ENCODE measurements around the gene SLC8A3.

SLC8A3 gene

DNA sequence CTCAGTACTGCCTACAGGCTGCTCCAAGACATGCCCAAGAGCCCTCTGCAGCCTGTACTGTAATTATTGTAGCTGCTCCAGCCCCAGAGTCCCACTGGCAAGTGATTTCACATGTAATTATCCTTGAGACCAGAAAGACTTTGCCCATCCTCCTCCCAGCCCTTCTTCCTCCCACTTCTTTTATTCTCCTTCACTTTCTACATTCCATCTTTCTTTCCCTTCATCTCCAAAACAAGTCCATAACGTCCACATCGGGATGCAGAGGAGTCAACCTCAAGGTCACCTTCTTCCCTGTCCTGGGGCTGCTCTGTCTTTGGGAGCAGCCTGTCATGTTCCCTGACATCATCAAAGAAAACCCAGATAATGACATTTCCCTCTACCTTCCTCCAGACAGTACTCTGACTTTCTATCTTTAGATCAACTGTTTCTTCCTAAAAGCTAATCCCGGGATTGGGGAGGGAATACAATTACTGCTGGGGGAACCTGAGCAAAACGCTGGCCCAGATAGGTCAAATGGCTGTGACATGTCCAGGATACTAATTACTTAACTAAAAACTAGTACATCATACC, 39.1 kb downstream of the SLC8A3 start:
- no peaks in the 10 kb centered on the region for H3F3A ChIP-seq (ENCODE audit: insufficient read depth, low read length)
- H3K4me2 ChIP-seq (ENCODE audit: low read length): no peak overlapping the region
- no peaks in the 10 kb centered on the region for H3K9me2 ChIP-seq (ENCODE audit: low read depth, low read length)
- no peaks in the 10 kb centered on the region for H3K27me3 ChIP-seq (ENCODE audit: insufficient read depth, low read length)
- TF ChIP-seq, protein P1, sequence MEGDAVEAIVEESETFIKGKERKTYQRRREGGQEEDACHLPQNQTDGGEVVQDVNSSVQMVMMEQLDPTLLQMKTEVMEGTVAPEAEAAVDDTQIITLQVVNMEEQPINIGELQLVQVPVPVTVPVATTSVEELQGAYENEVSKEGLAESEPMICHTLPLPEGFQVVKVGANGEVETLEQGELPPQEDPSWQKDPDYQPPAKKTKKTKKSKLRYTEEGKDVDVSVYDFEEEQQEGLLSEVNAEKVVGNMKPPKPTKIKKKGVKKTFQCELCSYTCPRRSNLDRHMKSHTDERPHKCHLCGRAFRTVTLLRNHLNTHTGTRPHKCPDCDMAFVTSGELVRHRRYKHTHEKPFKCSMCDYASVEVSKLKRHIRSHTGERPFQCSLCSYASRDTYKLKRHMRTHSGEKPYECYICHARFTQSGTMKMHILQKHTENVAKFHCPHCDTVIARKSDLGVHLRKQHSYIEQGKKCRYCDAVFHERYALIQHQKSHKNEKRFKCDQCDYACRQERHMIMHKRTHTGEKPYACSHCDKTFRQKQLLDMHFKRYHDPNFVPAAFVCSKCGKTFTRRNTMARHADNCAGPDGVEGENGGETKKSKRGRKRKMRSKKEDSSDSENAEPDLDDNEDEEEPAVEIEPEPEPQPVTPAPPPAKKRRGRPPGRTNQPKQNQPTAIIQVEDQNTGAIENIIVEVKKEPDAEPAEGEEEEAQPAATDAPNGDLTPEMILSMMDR (IDR thresholded peaks at IDR 0.05; ENCODE audit: low read length): no peak
- no peak for TF ChIP-seq EZH2 (IDR thresholded peaks at IDR 0.05; ENCODE audit: borderline replicate concordance, low read length)
- H3K4me1 ChIP-seq (ENCODE audit: insufficient read depth, low read length, severe bottlenecking): no peaks in the 10 kb centered on the region
- H3K79me2 ChIP-seq (ENCODE audit: insufficient read depth, low read length): no peaks in the 10 kb centered on the region
- H2AFZ ChIP-seq (ENCODE audit: low read length): no peak overlapping the region
- no peak overlapping the region for H3K27ac ChIP-seq (ENCODE audit: low read depth, low read length, poor library complexity, severe bottlenecking)
- no peaks in the 10 kb centered on the region for H3K36me3 ChIP-seq (ENCODE audit: insufficient read depth, low read length)
- H3K9me3 ChIP-seq (ENCODE audit: low read length): no peaks in the 10 kb centered on the region
- H3K9ac ChIP-seq (ENCODE audit: low read length): no peak overlapping the region
- H3K4me3 ChIP-seq (ENCODE audit: low read depth, low read length, poor library complexity, severe bottlenecking): no peak overlapping the region
- no peaks in the 10 kb centered on the region for H4K20me1 ChIP-seq (ENCODE audit: insufficient read depth, low read length)

DNA sequence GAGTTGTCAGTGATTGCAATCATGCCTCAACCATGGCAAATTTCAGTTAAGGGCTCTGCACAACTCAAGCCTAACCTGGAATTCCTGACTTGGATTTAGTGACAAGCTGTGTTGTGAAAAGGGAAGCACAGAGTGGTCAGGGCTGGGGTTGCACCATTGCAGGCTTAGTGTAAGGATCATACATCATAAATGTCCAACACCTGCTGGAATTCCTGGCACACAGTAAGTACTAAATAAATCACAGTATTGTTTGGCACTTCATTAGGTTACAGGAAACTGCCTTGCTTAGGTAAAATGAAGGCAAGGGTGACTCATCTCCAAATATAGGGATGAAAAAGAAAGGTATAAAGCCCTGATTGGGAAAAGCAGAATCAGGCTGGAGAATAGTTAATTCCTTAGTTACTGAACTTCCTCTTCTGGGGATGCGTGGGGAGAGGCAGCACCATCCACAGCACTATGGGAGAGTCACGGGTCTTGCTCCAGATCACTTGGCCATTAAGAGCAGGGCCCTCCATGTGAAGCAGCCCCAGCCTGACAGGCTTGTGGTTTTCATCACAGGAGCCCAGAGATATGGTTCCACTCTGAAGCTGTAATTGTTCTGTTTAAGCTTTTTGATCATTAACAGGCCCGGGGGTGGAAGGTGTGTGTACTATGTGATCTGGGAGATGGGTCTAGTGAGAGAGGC, 39.7 kb downstream of the SLC8A3 start:
- Histone ChIP-seq H3K4me1 (ENCODE audit: insufficient read depth, low read length, severe bottlenecking) (no peaks in the 10 kb centered on the region), H3K4me3 (ENCODE audit: low read depth, low read length, poor library complexity, severe bottlenecking) (no peak overlapping the region), H3K27me3 (ENCODE audit: insufficient read depth, low read length) (no peaks in the 10 kb centered on the region), H2AFZ (ENCODE audit: low read length) (no peak overlapping the region), H3K9me2 (ENCODE audit: low read depth, low read length) (no peaks in the 10 kb centered on the region), H3K4me2 (ENCODE audit: low read length) (no peak overlapping the region), H4K20me1 (ENCODE audit: insufficient read depth, low read length) (no peaks in the 10 kb centered on the region), H3K27ac (ENCODE audit: low read depth, low read length, poor library complexity, severe bottlenecking) (no peak overlapping the region), H3K36me3 (ENCODE audit: insufficient read depth, low read length) (no peaks in the 10 kb centered on the region), H3K79me2 (ENCODE audit: insufficient read depth, low read length) (no peaks in the 10 kb centered on the region), H3K9me3 (ENCODE audit: low read length) (no peaks in the 10 kb centered on the region), H3K9ac (ENCODE audit: low read length) (no peak overlapping the region), H3F3A (ENCODE audit: insufficient read depth, low read length) (no peaks in the 10 kb centered on the region)
- no peak for TF ChIP-seq EZH2 (IDR thresholded peaks at IDR 0.05; ENCODE audit: borderline replicate concordance, low read length)
- TF ChIP-seq, protein P1 (IDR thresholded peaks at IDR 0.05; ENCODE audit: low read length): no peak

DNA sequence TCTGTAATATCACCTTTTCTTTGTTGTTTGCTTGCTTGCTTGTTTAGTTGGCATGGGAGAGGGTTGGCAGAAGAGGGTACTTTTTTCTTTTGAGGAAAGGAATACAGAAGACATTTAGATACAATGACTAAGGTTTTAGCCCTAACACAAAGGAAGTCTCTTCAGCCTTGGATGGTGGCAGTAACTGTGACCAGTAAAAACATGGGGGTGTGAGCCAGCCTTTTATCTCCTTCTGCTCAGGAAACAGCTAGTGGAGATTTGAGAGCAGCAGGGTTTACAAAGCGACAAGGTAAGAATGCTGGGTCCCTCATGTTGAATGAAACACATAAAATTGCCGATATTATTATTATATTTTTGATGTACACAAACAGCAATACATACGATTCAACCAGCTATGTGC, 40.4 kb downstream of the SLC8A3 start:
- TF ChIP-seq, protein P1 (IDR thresholded peaks at IDR 0.05; ENCODE audit: low read length): no peak
- no peak for TF ChIP-seq EZH2 (IDR thresholded peaks at IDR 0.05; ENCODE audit: borderline replicate concordance, low read length)
- H3K9ac ChIP-seq (ENCODE audit: low read length): no peak overlapping the region
- no peak overlapping the region for H3K4me2 ChIP-seq (ENCODE audit: low read length)

More for the DNA sequence above, 40.4 kb downstream of the SLC8A3 start:
- no peaks in the 10 kb centered on the region for H3K36me3 ChIP-seq (ENCODE audit: insufficient read depth, low read length)
- H3K4me3 ChIP-seq (ENCODE audit: low read depth, low read length, poor library complexity, severe bottlenecking): no peak overlapping the region
- H3K79me2 ChIP-seq (ENCODE audit: insufficient read depth, low read length): no peaks in the 10 kb centered on the region
- no peak overlapping the region for H2AFZ ChIP-seq (ENCODE audit: low read length)
- no peaks in the 10 kb centered on the region for H3K9me3 ChIP-seq (ENCODE audit: low read length)
- no peak overlapping the region for H3K27ac ChIP-seq (ENCODE audit: low read depth, low read length, poor library complexity, severe bottlenecking)
- H3K27me3 ChIP-seq (ENCODE audit: insufficient read depth, low read length): no peaks in the 10 kb centered on the region
- H4K20me1 ChIP-seq (ENCODE audit: insufficient read depth, low read length): no peaks in the 10 kb centered on the region
- no peaks in the 10 kb centered on the region for H3K9me2 ChIP-seq (ENCODE audit: low read depth, low read length)
- H3K4me1 ChIP-seq (ENCODE audit: insufficient read depth, low read length, severe bottlenecking): no peaks in the 10 kb centered on the region
- H3F3A ChIP-seq (ENCODE audit: insufficient read depth, low read length): no peaks in the 10 kb centered on the region
